Renal pelvis (tissue), 4 donors: ENCODE results near the gene LRRC23. TPM values are rescaled to one million over a fixed set of nuclear protein-coding genes. Genes with fewer than 3 reads are reported as not detected.

Source experiments
- DNase-seq: peaks from one replicate; pipeline ENCODE4 v3.0.0-alpha.2; 2013
- polyA plus RNA-seq, 3 donors: library from polyadenylated mRNA; unstranded; fragments of 120-200 nt; gene quantifications; one replicate each; pipeline ENCODE4 v1.2.1, GENCODE V29; 2013; ENCODE audit not compliant: insufficient read length in 3 of 3

Gene LRRC23
- polyA plus RNA-seq, 3 donors = 20.5 to 21.0 (median 20.9) TPM

- no peak for DNase-seq
These were observed 19.2 kb downstream of the LRRC23 start for GRCh38 chr12:6923851-6924250.

GRCh38 chr12:6925239-6925539 is 20.6 kb downstream of the LRRC23 start:
- DNase-seq = no peak

DNA sequence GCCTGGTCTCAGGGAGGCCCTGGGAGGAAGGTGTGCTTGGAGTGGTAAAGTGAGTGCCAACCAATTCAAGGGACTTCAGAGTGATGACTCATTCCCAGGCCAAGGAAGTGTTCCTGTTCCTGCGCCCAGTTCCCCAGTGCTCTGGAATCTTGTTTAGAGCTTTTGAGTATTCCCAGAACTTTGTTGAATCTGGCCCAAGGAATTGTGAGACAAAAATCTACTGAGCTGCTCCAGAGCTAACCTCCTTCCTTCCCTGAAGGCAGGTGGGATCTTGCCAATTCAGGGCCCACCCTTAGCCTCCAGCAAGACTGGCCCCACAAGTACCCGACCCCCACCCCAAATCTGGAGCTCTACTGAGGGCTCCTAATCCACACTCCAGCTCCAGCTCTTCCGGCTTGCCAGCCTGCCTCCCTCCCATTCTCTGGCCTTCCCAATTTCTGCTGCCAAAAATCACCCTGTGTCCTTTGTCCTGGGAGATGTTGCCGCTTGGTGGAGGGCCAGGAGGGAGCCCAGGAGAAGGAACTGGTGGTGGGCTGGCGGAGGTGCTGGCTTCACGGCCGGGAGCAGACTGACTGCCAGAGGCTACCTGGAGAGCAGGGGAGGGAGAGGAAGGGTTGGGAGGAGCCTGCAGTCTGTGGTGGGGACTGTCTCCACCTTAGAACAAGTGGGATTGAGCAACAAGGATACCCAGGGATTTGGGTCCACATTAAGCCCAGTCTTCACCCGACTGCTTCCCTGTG is 21.1 kb downstream of the LRRC23 start:
- no peak for DNase-seq

GRCh38 chr12:6927379-6928021 is 22.9 kb downstream of the LRRC23 start, which contains the start of gene ATN1:
Gene ATN1 (plus strand): TSS chr12:6927959. CDS start chr12:6934002, 6,043 bp downstream.
- peak; percentile 90 for DNase-seq

- DNase-seq = no peak
These were observed 23.5 kb downstream of the LRRC23 start for GRCh38 chr12:6928022-6928702.

DNA sequence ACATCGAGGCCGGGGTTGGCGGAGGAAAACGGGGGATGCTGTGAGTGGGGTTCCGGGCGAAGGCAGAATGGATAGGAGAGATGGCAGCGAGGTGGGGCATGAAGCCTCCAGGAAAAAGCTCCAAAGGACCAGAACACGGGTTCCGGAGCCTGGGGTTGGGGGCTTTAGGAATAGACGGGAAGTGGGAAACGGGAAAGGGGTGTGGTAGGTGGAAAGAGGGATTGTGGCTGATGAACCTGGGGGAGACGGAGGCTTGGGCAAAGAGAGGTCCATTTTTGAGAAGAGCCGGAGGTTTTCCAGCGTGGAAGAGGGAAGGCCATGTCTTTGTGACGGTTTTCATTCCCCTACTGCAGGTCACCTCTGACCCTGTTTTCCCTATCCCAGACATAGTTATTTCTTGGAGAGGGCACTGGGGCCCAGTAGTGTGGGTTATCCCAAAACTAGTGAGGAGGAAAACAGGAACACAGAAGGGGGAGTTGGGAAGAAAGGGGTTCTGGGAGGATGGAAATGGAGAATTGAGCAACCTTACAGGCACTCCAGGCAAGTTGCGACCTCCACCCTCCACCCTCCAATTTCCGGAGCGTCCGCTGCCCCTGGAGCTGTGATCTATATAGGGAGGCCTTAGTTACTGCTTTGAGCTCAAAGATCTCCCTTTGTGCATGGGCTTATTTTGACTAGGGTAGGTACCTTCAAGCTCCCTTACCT is 24.2 kb downstream of the LRRC23 start:
- no peak for DNase-seq

GRCh38 chr12:6929466-6930452 is 25.1 kb downstream of the LRRC23 start:
- no peak for DNase-seq

- DNase-seq = no peak
These were observed 28.1 kb downstream of the LRRC23 start for GRCh38 chr12:6932766-6933165.

DNA sequence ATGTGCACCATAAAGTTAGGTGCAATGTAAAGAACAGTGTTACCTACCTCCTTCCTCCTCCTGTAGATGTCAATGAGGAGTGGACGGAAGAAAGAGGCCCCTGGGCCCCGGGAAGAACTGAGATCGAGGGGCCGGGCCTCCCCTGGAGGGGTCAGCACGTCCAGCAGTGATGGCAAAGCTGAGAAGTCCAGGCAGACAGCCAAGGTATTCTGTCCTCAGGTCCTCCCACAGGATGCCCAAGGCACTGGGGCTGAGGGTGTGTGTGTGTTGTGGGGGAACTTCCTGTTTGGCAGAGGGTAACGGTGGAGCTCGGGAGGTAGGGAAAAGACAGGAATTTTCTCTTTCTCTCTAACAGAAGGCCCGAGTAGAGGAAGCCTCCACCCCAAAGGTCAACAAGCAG is 29.5 kb downstream of the LRRC23 start:
- DNase-seq = no peak

- no peak for DNase-seq
These were observed 31.0 kb downstream of the LRRC23 start for GRCh38 chr12:6935371-6936193.

DNA sequence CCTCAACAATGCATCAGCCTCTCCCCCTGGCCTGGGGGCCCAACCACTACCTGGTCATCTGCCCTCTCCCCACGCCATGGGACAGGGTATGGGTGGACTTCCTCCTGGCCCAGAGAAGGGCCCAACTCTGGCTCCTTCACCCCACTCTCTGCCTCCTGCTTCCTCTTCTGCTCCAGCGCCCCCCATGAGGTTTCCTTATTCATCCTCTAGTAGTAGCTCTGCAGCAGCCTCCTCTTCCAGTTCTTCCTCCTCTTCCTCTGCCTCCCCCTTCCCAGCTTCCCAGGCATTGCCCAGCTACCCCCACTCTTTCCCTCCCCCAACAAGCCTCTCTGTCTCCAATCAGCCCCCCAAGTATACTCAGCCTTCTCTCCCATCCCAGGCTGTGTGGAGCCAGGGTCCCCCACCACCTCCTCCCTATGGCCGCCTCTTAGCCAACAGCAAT is 31.6 kb downstream of the LRRC23 start:
- DNase-seq = no peak

GRCh38 chr12:6936636-6937480 is 32.2 kb downstream of the LRRC23 start:
- DNase-seq = no peak

DNA sequence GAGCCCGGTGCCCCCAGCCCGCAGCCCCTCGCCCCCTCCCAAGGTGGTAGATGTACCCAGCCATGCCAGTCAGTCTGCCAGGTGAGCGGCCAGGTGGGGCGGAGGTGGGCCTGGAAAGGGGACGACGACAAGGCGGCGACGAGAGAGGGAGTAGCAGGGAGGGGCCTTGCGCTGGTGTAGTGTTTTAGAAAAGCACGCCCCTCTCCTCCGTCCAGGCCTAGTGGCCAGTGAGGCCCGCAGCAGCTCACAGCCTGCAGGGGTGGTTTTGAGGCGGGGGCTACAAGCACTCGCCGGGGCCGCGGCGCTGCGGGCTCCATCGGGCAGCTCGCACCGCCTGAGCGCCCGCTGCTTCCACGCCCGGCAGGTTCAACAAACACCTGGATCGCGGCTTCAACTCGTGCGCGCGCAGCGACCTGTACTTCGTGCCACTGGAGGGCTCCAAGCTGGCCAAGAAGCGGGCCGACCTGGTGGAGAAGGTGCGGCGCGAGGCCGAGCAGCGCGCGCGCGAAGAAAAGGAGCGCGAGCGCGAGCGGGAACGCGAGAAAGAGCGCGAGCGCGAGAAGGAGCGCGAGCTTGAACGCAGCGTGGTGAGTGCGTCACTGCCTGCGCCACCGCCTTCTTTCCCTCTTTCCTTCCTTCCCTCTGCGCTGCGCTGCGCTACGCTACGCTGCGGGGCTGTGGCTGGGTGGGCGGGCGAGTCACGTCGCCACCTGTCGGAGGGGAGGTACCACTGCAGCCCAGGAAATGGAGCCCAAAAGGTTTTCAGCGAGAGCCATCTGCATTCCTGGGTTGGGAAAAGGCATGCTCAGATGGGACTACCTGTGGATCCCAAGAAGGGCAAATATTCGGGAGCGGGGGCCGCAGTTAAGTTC is 33.1 kb downstream of the LRRC23 start:
- DNase-seq = peak; percentile 95

DNA sequence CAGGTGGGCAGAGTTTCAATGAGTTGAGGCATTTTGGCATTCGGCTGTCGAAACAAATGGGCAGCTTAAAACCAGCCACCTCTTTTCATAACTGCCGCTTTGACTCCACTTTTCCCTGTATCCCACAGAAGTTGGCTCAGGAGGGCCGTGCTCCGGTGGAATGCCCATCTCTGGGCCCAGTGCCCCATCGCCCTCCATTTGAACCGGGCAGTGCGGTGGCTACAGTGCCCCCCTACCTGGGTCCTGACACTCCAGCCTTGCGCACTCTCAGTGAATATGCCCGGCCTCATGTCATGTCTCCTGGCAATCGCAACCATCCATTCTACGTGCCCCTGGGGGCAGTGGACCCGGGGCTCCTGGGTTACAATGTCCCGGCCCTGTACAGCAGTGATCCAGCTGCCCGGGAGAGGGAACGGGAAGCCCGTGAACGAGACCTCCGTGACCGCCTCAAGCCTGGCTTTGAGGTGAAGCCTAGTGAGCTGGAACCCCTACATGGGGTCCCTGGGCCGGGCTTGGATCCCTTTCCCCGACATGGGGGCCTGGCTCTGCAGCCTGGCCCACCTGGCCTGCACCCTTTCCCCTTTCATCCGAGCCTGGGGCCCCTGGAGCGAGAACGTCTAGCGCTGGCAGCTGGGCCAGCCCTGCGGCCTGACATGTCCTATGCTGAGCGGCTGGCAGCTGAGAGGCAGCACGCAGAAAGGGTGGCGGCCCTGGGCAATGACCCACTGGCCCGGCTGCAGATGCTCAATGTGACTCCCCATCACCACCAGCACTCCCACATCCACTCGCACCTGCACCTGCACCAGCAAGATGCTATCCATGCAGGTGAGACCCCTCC is 34.0 kb downstream of the LRRC23 start:
- DNase-seq = no peak

DNA sequence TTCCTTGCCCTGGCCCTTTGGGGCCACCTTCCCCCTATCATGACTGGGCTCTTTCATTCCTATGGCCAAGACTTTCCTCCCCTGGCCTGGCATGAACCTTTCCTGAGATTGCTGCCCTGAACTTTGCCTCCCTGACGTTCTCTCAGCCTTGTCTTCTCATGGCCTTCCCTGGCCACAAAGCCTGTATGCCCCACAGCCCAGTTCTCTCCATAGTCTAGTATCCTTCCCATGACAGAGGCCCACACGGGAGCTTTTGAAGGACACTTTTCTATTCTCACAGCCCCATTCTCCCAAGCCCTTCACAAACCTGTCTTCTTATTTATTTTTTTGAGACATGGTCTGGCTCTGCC is 34.5 kb downstream of the LRRC23 start:
- DNase-seq = no peak

DNA sequence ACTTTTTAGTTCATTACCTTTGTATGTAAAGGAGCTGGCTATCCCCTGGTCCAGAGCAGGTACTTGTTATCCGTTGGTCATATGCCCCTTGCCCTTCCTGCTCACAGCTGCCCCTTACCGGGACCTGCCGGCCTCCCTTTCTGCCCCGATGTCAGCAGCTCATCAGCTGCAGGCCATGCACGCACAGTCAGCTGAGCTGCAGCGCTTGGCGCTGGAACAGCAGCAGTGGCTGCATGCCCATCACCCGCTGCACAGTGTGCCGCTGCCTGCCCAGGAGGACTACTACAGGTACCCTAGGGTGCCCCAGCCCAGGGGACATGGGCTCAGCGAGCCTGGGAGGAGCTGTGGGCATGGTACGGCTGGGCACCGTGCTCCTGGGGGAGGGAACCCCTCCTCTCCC is 36.6 kb downstream of the LRRC23 start:
- no peak for DNase-seq

GRCh38 chr12:6941782-6942181 is 37.2 kb downstream of the LRRC23 start:
- no peak for DNase-seq

DNA sequence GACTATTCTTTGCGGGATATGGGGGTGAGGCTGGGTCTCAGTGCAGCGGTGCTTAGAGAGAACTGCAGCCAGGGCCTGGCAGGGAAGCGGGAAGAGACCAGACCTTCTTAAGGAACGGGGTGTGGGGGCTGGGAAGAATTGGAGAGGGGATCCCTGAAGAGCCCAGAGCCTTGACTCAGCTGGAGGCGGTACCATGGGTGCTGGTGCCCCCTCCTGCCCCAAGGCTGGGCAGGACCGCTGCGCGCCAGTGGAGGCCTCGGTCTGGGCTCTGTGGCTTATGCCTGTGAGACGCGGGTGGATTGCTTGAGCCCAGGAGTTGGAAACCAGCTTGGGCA is 37.7 kb downstream of the LRRC23 start:
- no peak for DNase-seq
